ENCODE results near the gene MINDY3.

The MINDY3 gene

GRCh38 chr10:15801147-15801546 lies 59.2 kb downstream of the MINDY3 start:
- TF ChIP-seq REST (IDR thresholded peaks at IDR 0.05; ENCODE audit: insufficient read depth in 1 of 2, low read depth in 2 of 2, low read length in 2 of 2) (no peak), TAF1 (IDR thresholded peaks at IDR 0.05; ENCODE audit: borderline replicate concordance, insufficient read depth, low read length) (no peak), SIN3A (IDR thresholded peaks at IDR 0.05; ENCODE audit: borderline replicate concordance, insufficient read depth, low read length) (no peak), FOXP2 (optimal IDR thresholded peaks at IDR 0.05; ENCODE audit: borderline replicate concordance, extremely low read depth, extremely low read length, insufficient read depth) (no peak), POLR2AphosphoS5 (IDR thresholded peaks at IDR 0.05; ENCODE audit: low read depth, low read length) (no peak)

- TF ChIP-seq TAF1 (IDR thresholded peaks at IDR 0.05; ENCODE audit: borderline replicate concordance, insufficient read depth, low read length) = no peak
- TF ChIP-seq SIN3A (IDR thresholded peaks at IDR 0.05; ENCODE audit: borderline replicate concordance, insufficient read depth, low read length) = no peak
- TF ChIP-seq REST (IDR thresholded peaks at IDR 0.05; ENCODE audit: insufficient read depth in 1 of 2, low read depth in 2 of 2, low read length in 2 of 2) = no peak
- TF ChIP-seq POLR2AphosphoS5 (IDR thresholded peaks at IDR 0.05; ENCODE audit: low read depth, low read length) = no peak
- no peak for TF ChIP-seq FOXP2 (optimal IDR thresholded peaks at IDR 0.05; ENCODE audit: borderline replicate concordance, extremely low read depth, extremely low read length, insufficient read depth)
Measured at GRCh38 chr10:15797346-15797745, 63.0 kb downstream of the MINDY3 start.

- TF ChIP-seq TAF1 (IDR thresholded peaks at IDR 0.05; ENCODE audit: borderline replicate concordance, insufficient read depth, low read length) (no peak), REST (IDR thresholded peaks at IDR 0.05; ENCODE audit: insufficient read depth in 1 of 2, low read depth in 2 of 2, low read length in 2 of 2) (no peak), SIN3A (IDR thresholded peaks at IDR 0.05; ENCODE audit: borderline replicate concordance, insufficient read depth, low read length) (no peak), FOXP2 (optimal IDR thresholded peaks at IDR 0.05; ENCODE audit: borderline replicate concordance, extremely low read depth, extremely low read length, insufficient read depth) (no peak)
Measured at GRCh38 chr10:15796762-15797161, 63.5 kb downstream of the MINDY3 start.

- TF ChIP-seq SIN3A (IDR thresholded peaks at IDR 0.05; ENCODE audit: borderline replicate concordance, insufficient read depth, low read length) (no peak), REST (IDR thresholded peaks at IDR 0.05; ENCODE audit: insufficient read depth in 1 of 2, low read depth in 2 of 2, low read length in 2 of 2) (no peak), FOXP2 (optimal IDR thresholded peaks at IDR 0.05; ENCODE audit: borderline replicate concordance, extremely low read depth, extremely low read length, insufficient read depth) (no peak), POLR2AphosphoS5 (IDR thresholded peaks at IDR 0.05; ENCODE audit: low read depth, low read length) (no peak), TAF1 (IDR thresholded peaks at IDR 0.05; ENCODE audit: borderline replicate concordance, insufficient read depth, low read length) (no peak)
Measured at GRCh38 chr10:15796098-15796759, 64.1 kb downstream of the MINDY3 start.

Measured in PFSK-1 (cell line).